CD14-positive monocyte (primary cell): ENCODE results near the gene WIZ. TPM values are rescaled to one million over a fixed set of nuclear protein-coding genes. Genes with fewer than 3 reads are reported as not detected.

ENCODE experiments used
- DNase-seq, 3 donors: peaks; one replicate each; pipeline ENCODE4 v3.0.0-alpha.2; 2011 to 2022
- H2AFZ ChIP-seq: 2 replicates; pipeline ENCODE4 v1.6.0; 2012; ENCODE audit warnings: mild to moderate bottlenecking, low read depth, low read length, inconsistent platforms; ENCODE audit not compliant: insufficient read depth, poor library complexity, severe bottlenecking
- H3K27ac ChIP-seq, 2 donors: 1 replicate in 1 of 2; 2 replicates in 1 of 2; pipeline ENCODE4 v1.5.1; 2012 to 2013; ENCODE audit warnings: low read length in 2 of 2, control low read depth in 1 of 2, inconsistent platforms in 1 of 2, low read depth in 1 of 2, mild to moderate bottlenecking in 1 of 2
- H3K27me3 ChIP-seq, 2 donors: one replicate each; pipeline versions ENCODE4 v1.6.0 to v1.6.1; 2011 to 2013; ENCODE audit warnings: low read length in 2 of 2; ENCODE audit not compliant: control insufficient read depth in 2 of 2, insufficient read depth in 2 of 2
- H3K36me3 ChIP-seq, 2 donors: replicated peaks in 1 of 2; 1 replicate in 1 of 2; 2 replicates in 1 of 2; pipeline versions ENCODE4 v1.5.1 to v1.6.1; 2012 to 2013; ENCODE audit warnings: low read length in 2 of 2, control low read depth in 1 of 2, inconsistent platforms in 1 of 2, mild to moderate bottlenecking in 1 of 2; ENCODE audit not compliant: insufficient read depth in 2 of 2, control insufficient read depth in 1 of 2
- H3K4me1 ChIP-seq, 2 donors: 1 replicate in 1 of 2; 2 replicates in 1 of 2; pipeline versions ENCODE4 v1.5.1 to v1.6.1; 2012 to 2013; ENCODE audit warnings: low read length in 2 of 2, control low read depth in 1 of 2, inconsistent platforms in 1 of 2, mild to moderate bottlenecking in 1 of 2, moderate library complexity in 1 of 2; ENCODE audit not compliant: insufficient read depth in 2 of 2, control insufficient read depth in 1 of 2
- H3K4me2 ChIP-seq: replicated peaks from 2 replicates; pipeline ENCODE3; 2012; ENCODE audit warnings: low read length, moderate library complexity, mild to moderate bottlenecking; ENCODE audit not compliant: poor library complexity, severe bottlenecking; ENCODE audit errors: extremely low read depth
- H3K4me3 ChIP-seq, 3 experiments: fragments of 200-600 bp in 1 of 3; sonication (generic) in 1 of 3; replicated peaks in 1 of 3; 1 replicate in 2 of 3; 2 replicates in 1 of 3; pipeline ENCODE4 v1.5.1; 2011 to 2013; ENCODE audit warnings: low read length in 3 of 3, mild to moderate bottlenecking in 3 of 3, control low read depth in 2 of 3, low read depth in 2 of 3, inconsistent platforms in 1 of 3, moderate library complexity in 1 of 3
- H3K79me2 ChIP-seq: 2 replicates; pipeline ENCODE4 v1.6.0; 2012; ENCODE audit warnings: mild to moderate bottlenecking, control low read depth, inconsistent platforms, low read length, moderate library complexity; ENCODE audit not compliant: insufficient read depth
- H3K9ac ChIP-seq: 2 replicates; pipeline ENCODE4 v1.6.0; 2017; ENCODE audit warnings: low read length, mild to moderate bottlenecking; ENCODE audit not compliant: insufficient read depth, poor library complexity, severe bottlenecking
- H3K9me3 ChIP-seq, 2 donors: replicated peaks in 1 of 2; 1 replicate in 1 of 2; 2 replicates in 1 of 2; pipeline versions ENCODE4 v1.5.1 to v1.6.1; 2012 to 2013; ENCODE audit warnings: low read length in 2 of 2, control low read depth in 1 of 2; ENCODE audit not compliant: control insufficient read depth in 1 of 2, insufficient read depth in 1 of 2
- H4K20me1 ChIP-seq: 2 replicates; pipeline ENCODE4 v1.6.0; 2012; ENCODE audit warnings: mild to moderate bottlenecking, low read length, control low read depth, moderate library complexity; ENCODE audit not compliant: insufficient read depth
- H3K27ac Mint-ChIP-seq, 7 donors: one replicate each; pipeline ENCODE4 v1.8.0; 2020; ENCODE audit warnings: mild to moderate bottlenecking in 7 of 7, mixed read lengths in 7 of 7, moderate library complexity in 6 of 7, inconsistent platforms in 2 of 7
- H3K27me3 Mint-ChIP-seq, 3 donors: one replicate each; pipeline ENCODE4 v1.8.0; 2021 to 2022; ENCODE audit warnings: low read depth in 3 of 3, mild to moderate bottlenecking in 3 of 3, mixed read lengths in 3 of 3, moderate library complexity in 3 of 3, inconsistent platforms in 1 of 3
- H3K36me3 Mint-ChIP-seq, 2 donors: one replicate each; pipeline ENCODE4 v1.8.0; 2020; ENCODE audit warnings: mixed read lengths in 2 of 2, inconsistent platforms in 1 of 2, mild to moderate bottlenecking in 1 of 2
- H3K4me1 Mint-ChIP-seq: one replicate; pipeline ENCODE4 v1.8.0; 2020; ENCODE audit warnings: mild to moderate bottlenecking, mixed read lengths
- H3K4me3 Mint-ChIP-seq, 2 donors: one replicate each; pipeline ENCODE4 v1.8.0; 2020; ENCODE audit warnings: mild to moderate bottlenecking in 2 of 2, mixed read lengths in 2 of 2, moderate library complexity in 1 of 2
- H3K9me3 Mint-ChIP-seq, 7 donors: one replicate each; pipeline ENCODE4 v1.8.0; 2020 to 2022; ENCODE audit warnings: mixed read lengths in 7 of 7, mild to moderate bottlenecking in 6 of 7, moderate library complexity in 6 of 7, inconsistent platforms in 2 of 7
- CTCF ChIP-seq: fragments of 200-600 bp; IDR thresholded peaks from one replicate; pipeline ENCODE4 v1.8.0; 2022; ENCODE audit warnings: antibody characterized with exemption, mild to moderate bottlenecking
- WGBS: methylation state at CpG from one replicate; pipeline ENCODE4 v1.1.5; 2013; ENCODE audit warnings: missing lambda C conversion rate; ENCODE audit not compliant: insufficient coverage; 5-methylcytosine and 5-hydroxymethylcytosine counted together
- intact Hi-C, 2 donors: fragments of 100-400 bp; cut with micrococcal nuclease; formaldehyde crosslinking; loops; one replicate each; pipeline versions ENCODE4 v1.15.0 to v1.15.1; 2023
- polyA plus RNA-seq, 3 donors: library from polyadenylated mRNA; depleted of rRNA in 1 of 3; unstranded in 2 of 3; stranded (reverse) in 1 of 3; fragments of 300-500 nt in 2 of 3; fragments of >200 nt in 1 of 3; fragmentation: Illumina TruSeq in 2 of 3; gene quantifications; 1 replicate in 2 of 3; 2 replicates in 1 of 3; pipeline ENCODE4 v1.2.3, GENCODE V29; 2012 to 2021

Gene WIZ
- polyA plus RNA-seq, 3 donors, result 0.47 to 13.7 (median 0.51) TPM

DNA sequence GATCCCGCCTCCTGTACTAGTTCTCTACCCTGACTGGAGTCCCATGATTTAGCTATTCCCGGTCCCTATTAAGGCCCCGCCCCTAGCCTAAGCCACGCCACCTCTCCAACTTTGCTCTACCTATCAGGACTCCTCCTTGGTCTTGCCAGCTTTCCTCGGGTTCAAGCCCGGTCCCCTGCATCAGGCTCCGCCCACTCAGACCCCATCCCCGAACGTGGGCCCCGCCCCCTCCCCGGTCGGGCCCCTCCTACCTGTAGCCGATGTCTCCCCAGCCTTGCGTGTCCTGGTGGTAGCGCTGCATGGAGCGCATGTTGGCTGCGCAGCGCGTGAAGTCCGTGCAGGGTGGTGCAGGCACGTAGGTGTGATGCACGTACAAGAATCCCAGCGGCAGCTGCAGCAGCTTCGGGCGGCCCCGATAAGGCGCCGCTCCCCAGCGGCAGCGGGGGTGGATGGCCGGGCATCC, 21.9 kb upstream of the WIZ start:
- peaks cover 4 to 12% of the 10 kb centered on the region in 2 donors for H3K27me3 ChIP-seq
- H3K4me1 Mint-ChIP-seq, result peaks cover 34% of the 10 kb centered on the region
- no peaks in the 10 kb centered on the region for H3K79me2 ChIP-seq
- DNase-seq, result no peak
- intact Hi-C loops, result loop anchor here in 1 of 2 donors (10.0 kb wide), 1 partner anchor 83 kb away; no protein-coding TSS in a partner anchor
- H3K9ac ChIP-seq, result no peak overlapping the region
- no peak overlapping the region for H3K4me3 ChIP-seq
- 60% methylated on average over 29 of the region's 31 CpGs for WGBS
- no peaks in the 10 kb centered on the region for H3K36me3 ChIP-seq
- peak overlapping the region in 1 of 2 donors; percentile 57 for H3K4me3 Mint-ChIP-seq
- no peak overlapping the region for H3K27ac Mint-ChIP-seq
- H2AFZ ChIP-seq, result no peak overlapping the region
- H3K27ac ChIP-seq, result no peak overlapping the region
- H3K4me2 ChIP-seq, result no peak overlapping the region
- H3K9me3 Mint-ChIP-seq, result peaks cover 2 to 13% (median 9%) of the 10 kb centered on the region in 7 donors
- H3K4me1 ChIP-seq, result peaks cover 28 to 33% of the 10 kb centered on the region in 2 donors
- H3K27me3 Mint-ChIP-seq, result peaks cover 25 to 39% (median 30%) of the 10 kb centered on the region in 3 donors
- H3K36me3 Mint-ChIP-seq, result peaks cover 3 to 9% of the 10 kb centered on the region in 2 donors
- no peak for TF ChIP-seq CTCF
- H3K9me3 ChIP-seq, result peaks cover 0 to 6% of the 10 kb centered on the region in 2 donors
- no peaks in the 10 kb centered on the region for H4K20me1 ChIP-seq

DNA sequence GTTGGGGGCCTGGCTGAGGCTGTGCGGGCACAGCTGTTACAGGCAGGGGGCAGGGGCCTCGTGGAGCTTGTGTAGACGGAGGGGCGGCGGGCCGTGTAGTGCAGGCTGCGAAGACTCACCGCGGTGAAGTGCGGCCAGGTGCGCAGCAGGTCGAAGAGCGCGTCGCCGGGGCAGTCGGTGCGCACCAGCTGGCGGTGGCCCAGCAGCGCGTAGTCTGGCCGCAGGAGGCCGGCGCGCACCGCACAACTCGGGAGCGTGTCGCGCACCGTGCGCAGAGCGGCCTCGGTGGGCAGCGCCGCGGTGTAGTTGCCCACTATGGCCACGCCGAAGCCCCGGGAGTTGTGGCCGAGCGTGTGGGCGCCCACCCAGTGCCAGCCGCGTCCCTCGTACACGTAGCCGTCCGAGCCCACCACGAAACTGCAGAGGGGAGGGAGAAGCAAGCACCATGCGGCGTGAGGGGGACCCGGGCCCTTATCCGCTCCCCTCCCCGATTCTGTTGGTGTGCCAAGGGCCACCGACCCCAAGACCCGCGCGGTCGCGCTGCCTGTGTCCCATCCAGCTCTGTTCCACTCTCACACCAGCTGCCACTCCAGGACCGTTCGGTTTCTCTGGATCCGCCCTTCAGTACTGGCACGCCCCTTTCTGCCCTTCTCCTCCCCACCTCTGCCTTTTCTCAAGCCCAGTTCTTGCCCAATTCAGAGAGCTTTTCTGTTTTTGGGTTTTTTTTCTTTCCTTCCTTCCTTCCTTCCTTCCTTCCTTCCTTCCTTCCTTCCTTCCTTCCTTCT, 19.9 kb upstream of the WIZ start:
- no peak overlapping the region for H3K27ac ChIP-seq
- peaks cover 3 to 11% of the 10 kb centered on the region in 2 donors for H3K36me3 Mint-ChIP-seq
- H3K27me3 ChIP-seq, result peaks cover 4 to 12% of the 10 kb centered on the region in 2 donors
- peaks cover 0 to 10% (median 5%) of the 10 kb centered on the region in 7 donors for H3K9me3 Mint-ChIP-seq
- H3K36me3 ChIP-seq, result no peaks in the 10 kb centered on the region
- H3K79me2 ChIP-seq, result no peaks in the 10 kb centered on the region
- intact Hi-C loops, result loop anchor here in 1 of 2 donors (10.0 kb wide), 1 partner anchor 85 kb away; no protein-coding TSS in a partner anchor
- H3K9me3 ChIP-seq, result no peaks in the 10 kb centered on the region
- no peak for TF ChIP-seq CTCF
- peak overlapping the region; percentile 87 to 95 for H3K4me3 Mint-ChIP-seq
- peaks cover 44% of the 10 kb centered on the region for H3K4me1 Mint-ChIP-seq
- H3K9ac ChIP-seq, result peak overlapping the region; percentile 33
- H3K27ac Mint-ChIP-seq, result peak overlapping the region in 6 of 7 donors; percentile 15 to 82 (median 53)
- H3K4me1 ChIP-seq, result peaks cover 35 to 42% of the 10 kb centered on the region in 2 donors
- H3K27me3 Mint-ChIP-seq, result peaks cover 25 to 37% (median 33%) of the 10 kb centered on the region in 3 donors
- H3K4me2 ChIP-seq, result peak overlapping the region; percentile 89
- WGBS, result under 1% methylated on average over 65 of the region's 65 CpGs
- DNase-seq, result peak in 2 of 3 donors; percentile 30 to 40
- H3K4me3 ChIP-seq, result peak overlapping the region; percentile 35 to 75 (median 52)
- H4K20me1 ChIP-seq, result no peaks in the 10 kb centered on the region
- H2AFZ ChIP-seq, result peak overlapping the region; percentile 70
